CD14-positive monocyte (primary cell): ENCODE results near the gene NOP10. TPM values are rescaled to one million over a fixed set of nuclear protein-coding genes. Genes with fewer than 3 reads are reported as not detected.

ENCODE experiments used
- DNase-seq, 3 donors: peaks; one replicate each; pipeline ENCODE4 v3.0.0-alpha.2; 2011 to 2022
- H2AFZ ChIP-seq: 2 replicates; pipeline ENCODE4 v1.6.0; 2012; ENCODE audit warnings: mild to moderate bottlenecking, low read depth, low read length, inconsistent platforms; ENCODE audit not compliant: insufficient read depth, poor library complexity, severe bottlenecking
- H3K27ac ChIP-seq, 2 donors: 1 replicate in 1 of 2; 2 replicates in 1 of 2; pipeline ENCODE4 v1.5.1; 2012 to 2013; ENCODE audit warnings: low read length in 2 of 2, control low read depth in 1 of 2, inconsistent platforms in 1 of 2, low read depth in 1 of 2, mild to moderate bottlenecking in 1 of 2
- H3K27me3 ChIP-seq, 2 donors: one replicate each; pipeline versions ENCODE4 v1.6.0 to v1.6.1; 2011 to 2013; ENCODE audit warnings: low read length in 2 of 2; ENCODE audit not compliant: control insufficient read depth in 2 of 2, insufficient read depth in 2 of 2
- H3K36me3 ChIP-seq, 2 donors: replicated peaks in 1 of 2; 1 replicate in 1 of 2; 2 replicates in 1 of 2; pipeline versions ENCODE4 v1.5.1 to v1.6.1; 2012 to 2013; ENCODE audit warnings: low read length in 2 of 2, control low read depth in 1 of 2, inconsistent platforms in 1 of 2, mild to moderate bottlenecking in 1 of 2; ENCODE audit not compliant: insufficient read depth in 2 of 2, control insufficient read depth in 1 of 2
- H3K4me1 ChIP-seq, 2 donors: 1 replicate in 1 of 2; 2 replicates in 1 of 2; pipeline versions ENCODE4 v1.5.1 to v1.6.1; 2012 to 2013; ENCODE audit warnings: low read length in 2 of 2, control low read depth in 1 of 2, inconsistent platforms in 1 of 2, mild to moderate bottlenecking in 1 of 2, moderate library complexity in 1 of 2; ENCODE audit not compliant: insufficient read depth in 2 of 2, control insufficient read depth in 1 of 2
- H3K4me2 ChIP-seq: replicated peaks from 2 replicates; pipeline ENCODE3; 2012; ENCODE audit warnings: low read length, moderate library complexity, mild to moderate bottlenecking; ENCODE audit not compliant: poor library complexity, severe bottlenecking; ENCODE audit errors: extremely low read depth
- H3K4me3 ChIP-seq, 3 experiments: fragments of 200-600 bp in 1 of 3; sonication (generic) in 1 of 3; replicated peaks in 1 of 3; 1 replicate in 2 of 3; 2 replicates in 1 of 3; pipeline ENCODE4 v1.5.1; 2011 to 2013; ENCODE audit warnings: low read length in 3 of 3, mild to moderate bottlenecking in 3 of 3, control low read depth in 2 of 3, low read depth in 2 of 3, inconsistent platforms in 1 of 3, moderate library complexity in 1 of 3
- H3K79me2 ChIP-seq: 2 replicates; pipeline ENCODE4 v1.6.0; 2012; ENCODE audit warnings: mild to moderate bottlenecking, control low read depth, inconsistent platforms, low read length, moderate library complexity; ENCODE audit not compliant: insufficient read depth
- H3K9ac ChIP-seq: 2 replicates; pipeline ENCODE4 v1.6.0; 2017; ENCODE audit warnings: low read length, mild to moderate bottlenecking; ENCODE audit not compliant: insufficient read depth, poor library complexity, severe bottlenecking
- H3K9me3 ChIP-seq, 2 donors: replicated peaks in 1 of 2; 1 replicate in 1 of 2; 2 replicates in 1 of 2; pipeline versions ENCODE4 v1.5.1 to v1.6.1; 2012 to 2013; ENCODE audit warnings: low read length in 2 of 2, control low read depth in 1 of 2; ENCODE audit not compliant: control insufficient read depth in 1 of 2, insufficient read depth in 1 of 2
- H4K20me1 ChIP-seq: 2 replicates; pipeline ENCODE4 v1.6.0; 2012; ENCODE audit warnings: mild to moderate bottlenecking, low read length, control low read depth, moderate library complexity; ENCODE audit not compliant: insufficient read depth
- H3K27ac Mint-ChIP-seq, 7 donors: one replicate each; pipeline ENCODE4 v1.8.0; 2020; ENCODE audit warnings: mild to moderate bottlenecking in 7 of 7, mixed read lengths in 7 of 7, moderate library complexity in 6 of 7, inconsistent platforms in 2 of 7
- H3K27me3 Mint-ChIP-seq, 3 donors: one replicate each; pipeline ENCODE4 v1.8.0; 2021 to 2022; ENCODE audit warnings: low read depth in 3 of 3, mild to moderate bottlenecking in 3 of 3, mixed read lengths in 3 of 3, moderate library complexity in 3 of 3, inconsistent platforms in 1 of 3
- H3K36me3 Mint-ChIP-seq, 2 donors: one replicate each; pipeline ENCODE4 v1.8.0; 2020; ENCODE audit warnings: mixed read lengths in 2 of 2, inconsistent platforms in 1 of 2, mild to moderate bottlenecking in 1 of 2
- H3K4me1 Mint-ChIP-seq: one replicate; pipeline ENCODE4 v1.8.0; 2020; ENCODE audit warnings: mild to moderate bottlenecking, mixed read lengths
- H3K4me3 Mint-ChIP-seq, 2 donors: one replicate each; pipeline ENCODE4 v1.8.0; 2020; ENCODE audit warnings: mild to moderate bottlenecking in 2 of 2, mixed read lengths in 2 of 2, moderate library complexity in 1 of 2
- H3K9me3 Mint-ChIP-seq, 7 donors: one replicate each; pipeline ENCODE4 v1.8.0; 2020 to 2022; ENCODE audit warnings: mixed read lengths in 7 of 7, mild to moderate bottlenecking in 6 of 7, moderate library complexity in 6 of 7, inconsistent platforms in 2 of 7
- WGBS: methylation state at CpG from one replicate; pipeline ENCODE4 v1.1.5; 2013; ENCODE audit warnings: missing lambda C conversion rate; ENCODE audit not compliant: insufficient coverage; 5-methylcytosine and 5-hydroxymethylcytosine counted together
- intact Hi-C, 2 donors: fragments of 100-400 bp; cut with micrococcal nuclease; formaldehyde crosslinking; loops; one replicate each; pipeline versions ENCODE4 v1.15.0 to v1.15.1; 2023
- polyA plus RNA-seq, 3 donors: library from polyadenylated mRNA; depleted of rRNA in 1 of 3; unstranded in 2 of 3; stranded (reverse) in 1 of 3; fragments of 300-500 nt in 2 of 3; fragments of >200 nt in 1 of 3; fragmentation: Illumina TruSeq in 2 of 3; gene quantifications; 1 replicate in 2 of 3; 2 replicates in 1 of 3; pipeline ENCODE4 v1.2.3, GENCODE V29; 2012 to 2021
- TF ChIP-seq, protein P1 (sequence below): fragments of 200-600 bp; IDR thresholded peaks from one replicate; pipeline ENCODE4 v1.8.0; 2022; ENCODE audit warnings: antibody characterized with exemption, mild to moderate bottlenecking

Gene NOP10
- polyA plus RNA-seq, 3 donors = 260 to 677 (median 586) TPM

DNA sequence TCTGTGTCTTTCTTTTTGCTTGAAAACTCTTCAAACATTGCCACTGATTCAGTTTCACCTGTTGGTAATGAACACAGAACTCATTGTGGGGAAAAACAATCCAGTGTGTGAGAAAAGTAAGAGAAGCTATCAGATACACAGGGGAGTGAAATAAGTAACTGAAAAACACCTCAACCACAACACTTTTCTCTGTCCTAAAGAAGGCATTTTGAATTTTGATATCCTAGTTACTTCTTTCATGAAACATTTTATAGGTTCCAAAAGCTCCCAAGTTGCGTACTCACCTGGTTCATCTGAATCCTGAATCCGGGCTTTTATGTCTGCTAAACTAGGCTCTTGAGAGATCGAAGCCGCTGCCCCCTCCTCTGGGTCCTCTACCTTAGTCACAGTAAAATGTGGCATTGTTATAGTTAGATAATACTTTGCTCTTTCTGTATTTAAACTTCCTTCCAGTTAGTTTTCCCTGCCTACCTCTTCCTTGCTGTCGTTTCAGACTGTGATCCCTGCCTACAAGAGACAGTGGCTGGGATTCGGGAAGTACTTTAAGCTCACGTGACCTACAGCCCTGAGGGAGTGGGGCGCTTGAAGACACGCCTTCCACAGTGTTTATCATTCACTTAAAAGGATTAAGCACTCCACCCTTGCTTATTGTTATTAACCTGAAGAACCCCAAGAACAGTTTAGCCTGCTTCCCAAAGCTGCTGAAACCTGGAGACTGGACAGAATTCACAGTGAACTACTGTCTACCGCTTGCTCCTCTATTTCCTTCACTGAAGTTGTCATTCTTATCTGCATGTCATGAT lies 24.5 kb downstream of the NOP10 start:
- peak; percentile 35 to 67 (median 65) for DNase-seq

More for the DNA sequence above, 24.5 kb downstream of the NOP10 start:
- Histone ChIP-seq H3K4me2 (peak overlapping the region; percentile 68), H3K9ac (peak overlapping the region; percentile 2), H3K27me3 (no peaks in the 10 kb centered on the region), H4K20me1 (peaks cover 98% of the 10 kb centered on the region), H3K27ac (peak overlapping the region in 1 of 2 donors; percentile 52), H3K9me3 (no peaks in the 10 kb centered on the region), H3K79me2 (peaks cover 95% of the 10 kb centered on the region), H3K4me3 (peak overlapping the region; percentile 28 to 84 (median 68)), H3K36me3 (peaks cover 4 to 20% of the 10 kb centered on the region in 2 donors), H3K4me1 (peaks cover 16 to 20% of the 10 kb centered on the region in 2 donors), H2AFZ (peak overlapping the region; percentile 62)
- peaks cover 0 to 2% (median 0%) of the 10 kb centered on the region in 7 donors for H3K9me3 Mint-ChIP-seq
- WGBS = 3% methylated on average over 6 of the region's 10 CpGs
- H3K36me3 Mint-ChIP-seq = peaks cover 25 to 46% of the 10 kb centered on the region in 2 donors
- peaks cover 37% of the 10 kb centered on the region for H3K4me1 Mint-ChIP-seq
- peak overlapping the region; percentile 80 to 96 for H3K4me3 Mint-ChIP-seq
- TF ChIP-seq, protein P1, sequence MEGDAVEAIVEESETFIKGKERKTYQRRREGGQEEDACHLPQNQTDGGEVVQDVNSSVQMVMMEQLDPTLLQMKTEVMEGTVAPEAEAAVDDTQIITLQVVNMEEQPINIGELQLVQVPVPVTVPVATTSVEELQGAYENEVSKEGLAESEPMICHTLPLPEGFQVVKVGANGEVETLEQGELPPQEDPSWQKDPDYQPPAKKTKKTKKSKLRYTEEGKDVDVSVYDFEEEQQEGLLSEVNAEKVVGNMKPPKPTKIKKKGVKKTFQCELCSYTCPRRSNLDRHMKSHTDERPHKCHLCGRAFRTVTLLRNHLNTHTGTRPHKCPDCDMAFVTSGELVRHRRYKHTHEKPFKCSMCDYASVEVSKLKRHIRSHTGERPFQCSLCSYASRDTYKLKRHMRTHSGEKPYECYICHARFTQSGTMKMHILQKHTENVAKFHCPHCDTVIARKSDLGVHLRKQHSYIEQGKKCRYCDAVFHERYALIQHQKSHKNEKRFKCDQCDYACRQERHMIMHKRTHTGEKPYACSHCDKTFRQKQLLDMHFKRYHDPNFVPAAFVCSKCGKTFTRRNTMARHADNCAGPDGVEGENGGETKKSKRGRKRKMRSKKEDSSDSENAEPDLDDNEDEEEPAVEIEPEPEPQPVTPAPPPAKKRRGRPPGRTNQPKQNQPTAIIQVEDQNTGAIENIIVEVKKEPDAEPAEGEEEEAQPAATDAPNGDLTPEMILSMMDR = no peak
- H3K27me3 Mint-ChIP-seq = no peaks in the 10 kb centered on the region
- H3K27ac Mint-ChIP-seq = peak overlapping the region; percentile 78 to 92 (median 88)
- intact Hi-C loops = no loop called here
